BJ (cell line): ENCODE data around the gene GABBR2. TPM values are rescaled to one million over a fixed set of nuclear protein-coding genes. Genes with fewer than 3 reads are reported as not detected.

Experiments
- CTCF ChIA-PET: fragments of 350-600 bp; formaldehyde crosslinking; extraction: SDS; loops from one replicate; lab custom pipeline; 2021; ENCODE audit warnings: antibody characterized with exemption, inconsistent platforms; lab: Yijun Ruan, JAX
- POLR2A ChIA-PET: fragments of 300-600 bp; sonication (Branson Sonifier 250); formaldehyde crosslinking; extraction: SDS; loops from one replicate; lab custom pipeline; 2021; ENCODE audit warnings: antibody characterized with exemption; lab: Charles Lee
- DNase-seq: peaks from one replicate; pipeline ENCODE4 v3.0.0-alpha.2; 2011; ENCODE audit warnings: low read depth
- H3K27me3 ChIP-seq: 2 replicates; pipeline ENCODE4 v1.6.0; 2011; ENCODE audit warnings: low read length; ENCODE audit not compliant: control insufficient read depth, insufficient read depth
- H3K36me3 ChIP-seq: 2 replicates; pipeline ENCODE4 v1.5.1; 2011; ENCODE audit warnings: low read length; ENCODE audit not compliant: control insufficient read depth, insufficient read depth
- H3K4me3 ChIP-seq: 2 replicates; pipeline ENCODE4 v1.5.1; 2011; ENCODE audit warnings: low read depth, mild to moderate bottlenecking, control low read depth, low read length
- CTCF ChIP-seq: IDR thresholded peaks from 2 replicates; pipeline ENCODE4 v1.5.1; 2011; ENCODE audit warnings: low read depth, mild to moderate bottlenecking, control low read depth, inconsistent platforms, low read length, moderate library complexity; ENCODE audit not compliant: insufficient read depth
- polyA plus RNA-seq: library from polyadenylated mRNA; depleted of rRNA; stranded (reverse); fragments of >200 nt; gene quantifications from 2 replicates; pipeline ENCODE4 v1.2.3, GENCODE V29; 2011

GABBR2 gene
- polyA plus RNA-seq, 1 experiment = 1.6 TPM

GRCh38 chr9:98457726-98458370 is 250.9 kb downstream of the GABBR2 start:
- ChIA-PET CTCF (no interaction called here), POLR2A (no interaction called here)
- TF ChIP-seq CTCF = no peak
- DNase-seq = no peak
- Histone ChIP-seq H3K27me3 (no peaks in the 10 kb centered on the region), H3K36me3 (no peaks in the 10 kb centered on the region), H3K4me3 (no peak overlapping the region)

DNA sequence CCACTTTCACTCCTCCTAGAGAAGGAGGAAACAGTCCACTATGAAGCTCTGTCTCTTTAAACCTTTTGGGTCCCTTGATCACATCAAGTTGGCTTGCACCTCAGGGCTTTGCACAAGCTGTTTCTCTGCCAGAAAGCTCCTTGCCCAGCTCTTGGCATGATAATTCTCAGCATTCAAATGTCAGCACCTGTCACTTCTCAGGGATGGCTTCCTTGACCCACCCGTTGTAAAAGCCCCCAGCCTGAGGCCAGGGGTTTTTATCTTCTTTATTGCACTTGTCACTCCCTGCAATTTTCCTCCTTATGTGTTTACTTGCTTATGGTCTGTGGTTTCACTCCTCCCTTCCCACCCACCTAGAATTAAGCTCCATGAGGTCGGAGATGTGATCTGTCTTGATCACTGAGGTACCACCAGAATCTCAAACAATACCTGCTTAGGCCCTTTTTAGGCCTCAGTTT is 252.6 kb downstream of the GABBR2 start:
- no peaks in the 10 kb centered on the region for H3K36me3 ChIP-seq
- DNase-seq = no peak
- ChIA-PET CTCF (interaction anchor here (0.7 to 2.2 kb wide), 3 partner anchors 15 to 245 kb away, joined by 3 to 8 read pairs (median 4); no protein-coding TSS in a partner anchor), POLR2A (no interaction called here)
- no peak for TF ChIP-seq CTCF
- H3K4me3 ChIP-seq = no peak overlapping the region
- no peaks in the 10 kb centered on the region for H3K27me3 ChIP-seq

DNA sequence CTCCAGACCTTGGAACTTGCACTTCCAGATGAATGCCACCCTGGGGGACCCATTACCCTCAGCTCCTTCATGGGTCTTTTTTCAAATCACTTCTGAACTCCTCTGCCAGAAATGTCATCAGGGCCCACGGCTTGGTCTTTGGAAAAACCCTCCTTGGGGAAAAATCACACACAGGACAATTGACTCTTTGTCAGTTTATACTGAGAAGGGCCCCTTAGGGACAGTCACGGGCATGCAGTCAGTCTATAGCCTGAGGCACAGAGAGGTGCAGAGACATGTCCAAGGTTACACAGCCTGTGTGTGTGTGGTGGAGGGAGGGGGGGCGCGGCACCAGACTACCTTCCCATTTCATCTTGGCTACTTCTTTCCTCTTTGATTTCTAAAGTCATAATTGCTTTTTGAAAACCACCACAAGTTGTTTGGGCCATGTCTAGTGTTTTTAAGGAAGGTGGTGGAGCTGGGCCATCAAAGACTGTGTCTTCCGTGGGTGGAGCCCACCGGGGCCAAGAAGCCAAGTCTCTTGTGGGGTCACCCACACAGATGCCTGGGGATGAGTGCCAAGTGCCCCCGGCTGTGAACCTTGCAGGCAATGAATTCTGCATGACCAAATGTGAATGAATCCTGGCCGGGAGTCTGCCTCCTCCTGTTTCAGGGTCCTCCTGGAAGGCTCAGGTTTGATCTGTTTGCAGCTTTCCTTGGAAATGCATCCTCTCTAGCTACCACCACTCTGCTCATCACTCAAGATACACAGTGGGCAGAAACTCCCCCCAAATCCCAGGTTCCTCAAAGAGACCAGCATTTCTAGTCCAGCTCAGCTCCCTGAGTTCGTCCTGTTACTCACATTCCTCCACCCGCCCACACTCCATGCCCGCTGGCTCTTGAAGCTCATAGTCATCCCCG is 253.2 kb downstream of the GABBR2 start:
- no peak for TF ChIP-seq CTCF
- POLR2A ChIA-PET = no interaction called here
- no peaks in the 10 kb centered on the region for H3K36me3 ChIP-seq
- H3K4me3 ChIP-seq = no peak overlapping the region
- DNase-seq = no peak
- CTCF ChIA-PET = interaction anchor here (0.7 to 2.2 kb wide), 4 partner anchors 15 to 320 kb away, joined by 3 to 8 read pairs (median 4); no protein-coding TSS in a partner anchor
- no peaks in the 10 kb centered on the region for H3K27me3 ChIP-seq

GRCh38 chr9:98453589-98454311 is 255.0 kb downstream of the GABBR2 start:
- CTCF ChIA-PET = interaction anchor here (1.2 to 2.2 kb wide), 2 partner anchors 13 to 321 kb away, joined by 3 to 8 read pairs; no protein-coding TSS in a partner anchor
- DNase-seq = no peak
- no peaks in the 10 kb centered on the region for H3K36me3 ChIP-seq
- no peak for TF ChIP-seq CTCF
- POLR2A ChIA-PET = no interaction called here
- H3K4me3 ChIP-seq = no peak overlapping the region
- H3K27me3 ChIP-seq = no peaks in the 10 kb centered on the region
